Liver (tissue), 9 donors: ENCODE results near the gene ZC3H7B. TPM values are rescaled to one million over a fixed set of nuclear protein-coding genes. Genes with fewer than 3 reads are reported as not detected.

Experiments used
- DNase-seq: peaks from one replicate; pipeline ENCODE4 v3.0.0-alpha.2; 2017; ENCODE audit warnings: low spot score
- H3K27ac ChIP-seq, 2 donors: one replicate each; pipeline ENCODE4 v1.7.0; 2013; ENCODE audit warnings: inconsistent platforms in 2 of 2, low read length in 2 of 2, control low read depth in 1 of 2, low read depth in 1 of 2, mild to moderate bottlenecking in 1 of 2
- H3K27me3 ChIP-seq, 4 donors: one replicate each; pipeline versions ENCODE4 v1.6.1 to v1.7.0; 2013; ENCODE audit warnings: low read length in 3 of 4, inconsistent platforms in 1 of 4, mild to moderate bottlenecking in 1 of 4, moderate library complexity in 1 of 4; ENCODE audit not compliant: control insufficient read depth in 4 of 4, insufficient read depth in 4 of 4
- H3K36me3 ChIP-seq, 4 donors: one replicate each; pipeline versions ENCODE4 v1.6.1 to v1.7.0; 2013; ENCODE audit warnings: low read length in 3 of 4, mild to moderate bottlenecking in 3 of 4, low read depth in 1 of 4, moderate library complexity in 1 of 4; ENCODE audit not compliant: control insufficient read depth in 4 of 4, insufficient read depth in 3 of 4
- H3K4me1 ChIP-seq, 4 donors: one replicate each; pipeline versions ENCODE4 v1.6.1 to v1.7.0; 2013; ENCODE audit warnings: low read length in 3 of 4, mild to moderate bottlenecking in 3 of 4, moderate library complexity in 1 of 4; ENCODE audit not compliant: control insufficient read depth in 4 of 4, insufficient read depth in 4 of 4
- H3K4me3 ChIP-seq, 3 donors: one replicate each; pipeline versions ENCODE4 v1.6.1 to v1.7.0; 2013; ENCODE audit warnings: low read length in 3 of 3, control low read depth in 1 of 3, low read depth in 1 of 3, mild to moderate bottlenecking in 1 of 3
- H3K9ac ChIP-seq, 2 donors: one replicate each; pipeline ENCODE4 v1.7.0; 2013; ENCODE audit warnings: low read length in 2 of 2, mild to moderate bottlenecking in 2 of 2, moderate library complexity in 2 of 2, control low read depth in 1 of 2, low read depth in 1 of 2
- H3K9me3 ChIP-seq, 4 donors: one replicate each; pipeline versions ENCODE4 v1.6.1 to v1.7.0; 2013; ENCODE audit warnings: low read length in 3 of 4; ENCODE audit not compliant: control insufficient read depth in 4 of 4
- ATF3 ChIP-seq: IDR thresholded peaks from 2 replicates; pipeline ENCODE4 v1.6.1; 2016; ENCODE audit warnings: antibody characterized with exemption
- CTCF ChIP-seq: fragments of 150-350 bp; IDR thresholded peaks from 2 replicates; pipeline ENCODE4 v1.5.1; 2017; ENCODE audit warnings: improper control_type of control experiment, low read depth, low read length; ENCODE audit not compliant: missing input control
- FOXA1 ChIP-seq: IDR thresholded peaks from 2 replicates; pipeline ENCODE4 v1.6.1; 2016; ENCODE audit warnings: antibody characterized with exemption
- FOXA2 ChIP-seq: IDR thresholded peaks from 2 replicates; pipeline ENCODE4 v1.6.1; 2016; ENCODE audit warnings: antibody characterized with exemption
- GABPA ChIP-seq, 2 donors: IDR thresholded peaks in 1 of 2; conservative IDR thresholded peaks in 1 of 2; 2 replicates each; pipeline ENCODE4 v1.6.1; 2016; ENCODE audit warnings: antibody characterized with exemption in 2 of 2, mild to moderate bottlenecking in 1 of 2, moderate library complexity in 1 of 2
- HNF4A ChIP-seq, 2 donors: conservative IDR thresholded peaks; 2 replicates each; pipeline ENCODE4 v1.6.1; 2016; ENCODE audit warnings: antibody characterized with exemption in 2 of 2, mild to moderate bottlenecking in 2 of 2
- HNF4G ChIP-seq: IDR thresholded peaks from 2 replicates; pipeline ENCODE4 v1.6.1; 2016; ENCODE audit warnings: antibody characterized with exemption
- MAX ChIP-seq: IDR thresholded peaks from 2 replicates; pipeline ENCODE4 v1.6.1; 2016; ENCODE audit warnings: antibody characterized with exemption
- NR2F2 ChIP-seq: IDR thresholded peaks from 2 replicates; pipeline ENCODE4 v1.6.1; 2016; ENCODE audit warnings: antibody characterized with exemption
- REST ChIP-seq: IDR thresholded peaks from 2 replicates; pipeline ENCODE4 v1.6.1; 2016; ENCODE audit warnings: antibody characterized with exemption, mild to moderate bottlenecking
- RXRA ChIP-seq, 2 donors: IDR thresholded peaks; 2 replicates each; pipeline ENCODE4 v1.6.1; 2017 to 2018; ENCODE audit warnings: antibody characterized with exemption in 2 of 2, mild to moderate bottlenecking in 1 of 2
- SP1 ChIP-seq: IDR thresholded peaks from 2 replicates; pipeline ENCODE4 v1.6.1; 2018; ENCODE audit warnings: antibody characterized with exemption, mild to moderate bottlenecking
- TAF1 ChIP-seq: conservative IDR thresholded peaks from 2 replicates; pipeline ENCODE4 v1.6.1; 2016; ENCODE audit warnings: antibody characterized with exemption, mild to moderate bottlenecking
- YY1 ChIP-seq: IDR thresholded peaks from 2 replicates; pipeline ENCODE4 v1.6.1; 2016; ENCODE audit warnings: antibody characterized with exemption, mild to moderate bottlenecking
- ZBTB33 ChIP-seq: IDR thresholded peaks from 2 replicates; pipeline ENCODE4 v1.6.1; 2016; ENCODE audit warnings: antibody characterized with exemption
- WGBS: extraction: QIAGEN DNeasy Blood & Tissue Kit; methylation state at CpG from one replicate; pipeline ENCODE4 v1.1.7; 2013; 5-methylcytosine and 5-hydroxymethylcytosine counted together
- polyA plus RNA-seq, 2 donors: library from polyadenylated mRNA; stranded (reverse) in 1 of 2; unstranded in 1 of 2; fragments of 200-250 nt in 1 of 2; fragments of >200 nt in 1 of 2; fragmentation: Nextera tagmentation in 1 of 2; extraction: Ambion mirVana in 1 of 2; gene quantifications; one replicate each; pipeline versions ENCODE4 v1.2.1 to v1.2.3, GENCODE V29; 2013 to 2015
- total RNA-seq, 2 donors: library from RNA; depleted of rRNA; stranded (reverse); fragments of >200 nt; gene quantifications; one replicate each; pipeline ENCODE4 v1.2.3, GENCODE V29; 2014
- donor health status: healthy.
- donor health status: healthy.
- donor health status: healthy.
- donor health status: healthy.
- donor health status: healthy.

ZC3H7B gene
- total and polyA plus RNA-seq, 4 donors: 6.6 to 50.2 (median 26.1) TPM

- Histone ChIP-seq H3K9me3 (no peaks in the 10 kb centered on the region), H3K4me1 (peaks cover 0 to 27% (median 16%) of the 10 kb centered on the region in 4 donors), H3K27ac (no peak overlapping the region), H3K9ac (no peak overlapping the region), H3K36me3 (peaks cover 17 to 68% (median 30%) of the 10 kb centered on the region in 4 donors), H3K4me3 (no peak overlapping the region), H3K27me3 (no peaks in the 10 kb centered on the region)
- WGBS: 97% methylated on average over 17 of the region's 17 CpGs
- TF ChIP-seq SP1: no peak
- TF ChIP-seq ATF3: no peak
- no peak for TF ChIP-seq REST
- no peak for TF ChIP-seq GABPA (IDR thresholded peaks at IDR 0.05 in 1 of 2, conservative IDR thresholded peaks at IDR 0.05 in 1 of 2)
- no peak for TF ChIP-seq ZBTB33
- TF ChIP-seq YY1: no peak
- TF ChIP-seq MAX: no peak
- TF ChIP-seq NR2F2: no peak
- no peak for TF ChIP-seq FOXA2
- TF ChIP-seq RXRA (IDR thresholded peaks at IDR 0.05): no peak
- no peak for DNase-seq
These were observed 54.6 kb downstream of the ZC3H7B start for GRCh38 chr22:41355895-41356294.

- WGBS: 94% methylated on average over 25 of the region's 25 CpGs
- Histone ChIP-seq H3K27ac (no peak overlapping the region), H3K9ac (no peak overlapping the region), H3K36me3 (peaks cover 14 to 62% (median 27%) of the 10 kb centered on the region in 4 donors), H3K4me1 (peaks cover 0 to 27% (median 16%) of the 10 kb centered on the region in 4 donors), H3K4me3 (no peak overlapping the region), H3K9me3 (no peaks in the 10 kb centered on the region), H3K27me3 (no peaks in the 10 kb centered on the region)
- no peak for DNase-seq
- TF ChIP-seq HNF4G: no peak
- TF ChIP-seq MAX: no peak
- TF ChIP-seq REST: no peak
- no peak for TF ChIP-seq RXRA (IDR thresholded peaks at IDR 0.05)
- no peak for TF ChIP-seq FOXA2
- no peak for TF ChIP-seq TAF1
- TF ChIP-seq SP1: no peak
- TF ChIP-seq YY1: no peak
- TF ChIP-seq HNF4A (conservative IDR thresholded peaks at IDR 0.05): no peak
- TF ChIP-seq NR2F2: no peak
- no peak for TF ChIP-seq GABPA (IDR thresholded peaks at IDR 0.05 in 1 of 2, conservative IDR thresholded peaks at IDR 0.05 in 1 of 2)
- no peak for TF ChIP-seq ATF3
- no peak for TF ChIP-seq ZBTB33
- TF ChIP-seq FOXA1: no peak
- TF ChIP-seq CTCF: no peak
These were observed 55.2 kb downstream of the ZC3H7B start for GRCh38 chr22:41356430-41357028.
